Vagina (tissue), 2 donors: ENCODE results near the gene STPG2. TPM values are rescaled to one million over a fixed set of nuclear protein-coding genes. Genes with fewer than 3 reads are reported as not detected.

Experiments used
- DNase-seq, 2 donors: peaks; one replicate each; pipeline ENCODE4 v3.0.0-alpha.2; 2017; ENCODE audit errors: extremely low spot score in 2 of 2
- H3K27ac ChIP-seq: fragments of 200-600 bp; sonication (generic); one replicate; pipeline ENCODE4 v1.5.1; 2019
- H3K27me3 ChIP-seq: fragments of 200-600 bp; sonication (generic); one replicate; pipeline ENCODE4 v1.5.1; 2019
- H3K36me3 ChIP-seq, 2 donors: fragments of 200-600 bp; sonication (generic); one replicate each; pipeline ENCODE4 v1.5.1; 2017 to 2019
- H3K4me1 ChIP-seq: fragments of 200-600 bp; sonication (generic); one replicate; pipeline ENCODE4 v1.5.1; 2019
- H3K4me3 ChIP-seq, 2 donors: fragments of 200-600 bp; sonication (generic); 1 replicate in 1 of 2; 2 replicates in 1 of 2; pipeline ENCODE4 v1.5.1; 2016 to 2019
- H3K9me3 ChIP-seq: fragments of 200-600 bp; sonication (generic); one replicate; pipeline ENCODE4 v1.5.1; 2019
- POLR2A ChIP-seq, 2 donors: fragments of 450-650 bp; IDR thresholded peaks; one replicate each; pipeline ENCODE4 v1.6.1; 2017; ENCODE audit warnings: antibody characterized with exemption in 2 of 2, mild to moderate bottlenecking in 2 of 2, moderate library complexity in 2 of 2
- POLR2AphosphoS5 ChIP-seq, 2 donors: sonication (generic); formaldehyde crosslinking; IDR thresholded peaks; one replicate each; pipeline ENCODE4 v1.9.0; 2017; ENCODE audit warnings: antibody characterized with exemption in 2 of 2, mild to moderate bottlenecking in 2 of 2, low read depth in 1 of 2; ENCODE audit not compliant: insufficient read depth in 1 of 2
- intact Hi-C: fragments of 100-400 bp; cut with DNase I; formaldehyde crosslinking; loops from one replicate; pipeline ENCODE4 v1.15.1; 2023
- total RNA-seq: library from RNA; depleted of rRNA; stranded (reverse); fragments of >200 nt; gene quantifications from one replicate; pipeline ENCODE4 v1.2.3, GENCODE V29; 2016
- TF ChIP-seq, protein P1 (sequence below), 3 experiments: fragments of 450-650 bp in 2 of 3; fragments of 200-600 bp in 1 of 3; sonication (generic) in 1 of 3; IDR thresholded peaks; one replicate each; pipeline ENCODE4 v1.5.1; 2017 to 2019; ENCODE audit warnings: antibody characterized with exemption in 3 of 3, mild to moderate bottlenecking in 2 of 3, moderate library complexity in 2 of 3

STPG2 gene
- total RNA-seq, 1 donor from 2014 or later, result not detected

DNA sequence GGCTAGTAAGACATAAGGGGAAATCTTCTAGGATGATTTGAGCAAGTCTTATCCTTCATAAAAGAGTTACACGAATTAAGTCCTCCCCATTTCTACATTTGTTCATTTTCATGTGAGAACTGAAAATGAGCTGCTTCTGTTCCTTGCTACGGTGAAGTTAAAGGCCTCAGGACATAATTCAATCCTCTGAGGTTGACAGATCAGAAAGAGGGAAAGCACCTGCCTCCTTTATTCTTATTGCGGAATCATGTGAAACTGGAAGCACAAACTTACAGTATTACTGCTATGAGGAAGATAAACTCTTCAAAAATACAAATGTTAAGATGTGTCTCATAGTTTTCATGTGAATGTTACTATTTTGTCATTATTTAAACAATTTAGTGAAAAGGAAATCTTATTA, 395.3 kb downstream of the STPG2 start:
- no peak for TF ChIP-seq POLR2A (IDR thresholded peaks at IDR 0.05)
- TF ChIP-seq, protein P1, sequence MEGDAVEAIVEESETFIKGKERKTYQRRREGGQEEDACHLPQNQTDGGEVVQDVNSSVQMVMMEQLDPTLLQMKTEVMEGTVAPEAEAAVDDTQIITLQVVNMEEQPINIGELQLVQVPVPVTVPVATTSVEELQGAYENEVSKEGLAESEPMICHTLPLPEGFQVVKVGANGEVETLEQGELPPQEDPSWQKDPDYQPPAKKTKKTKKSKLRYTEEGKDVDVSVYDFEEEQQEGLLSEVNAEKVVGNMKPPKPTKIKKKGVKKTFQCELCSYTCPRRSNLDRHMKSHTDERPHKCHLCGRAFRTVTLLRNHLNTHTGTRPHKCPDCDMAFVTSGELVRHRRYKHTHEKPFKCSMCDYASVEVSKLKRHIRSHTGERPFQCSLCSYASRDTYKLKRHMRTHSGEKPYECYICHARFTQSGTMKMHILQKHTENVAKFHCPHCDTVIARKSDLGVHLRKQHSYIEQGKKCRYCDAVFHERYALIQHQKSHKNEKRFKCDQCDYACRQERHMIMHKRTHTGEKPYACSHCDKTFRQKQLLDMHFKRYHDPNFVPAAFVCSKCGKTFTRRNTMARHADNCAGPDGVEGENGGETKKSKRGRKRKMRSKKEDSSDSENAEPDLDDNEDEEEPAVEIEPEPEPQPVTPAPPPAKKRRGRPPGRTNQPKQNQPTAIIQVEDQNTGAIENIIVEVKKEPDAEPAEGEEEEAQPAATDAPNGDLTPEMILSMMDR (IDR thresholded peaks at IDR 0.05), result no peak
- TF ChIP-seq POLR2AphosphoS5 (IDR thresholded peaks at IDR 0.05; ENCODE audit: insufficient read depth in 1 of 2, low read depth in 1 of 2), result no peak
- Histone ChIP-seq H3K4me1 (no peaks in the 10 kb centered on the region), H3K36me3 (no peaks in the 10 kb centered on the region), H3K9me3 (no peaks in the 10 kb centered on the region), H3K27ac (no peak overlapping the region), H3K4me3 (no peak overlapping the region), H3K27me3 (no peaks in the 10 kb centered on the region)
- DNase-seq, result no peak
- intact Hi-C loops, result no loop called here

DNA sequence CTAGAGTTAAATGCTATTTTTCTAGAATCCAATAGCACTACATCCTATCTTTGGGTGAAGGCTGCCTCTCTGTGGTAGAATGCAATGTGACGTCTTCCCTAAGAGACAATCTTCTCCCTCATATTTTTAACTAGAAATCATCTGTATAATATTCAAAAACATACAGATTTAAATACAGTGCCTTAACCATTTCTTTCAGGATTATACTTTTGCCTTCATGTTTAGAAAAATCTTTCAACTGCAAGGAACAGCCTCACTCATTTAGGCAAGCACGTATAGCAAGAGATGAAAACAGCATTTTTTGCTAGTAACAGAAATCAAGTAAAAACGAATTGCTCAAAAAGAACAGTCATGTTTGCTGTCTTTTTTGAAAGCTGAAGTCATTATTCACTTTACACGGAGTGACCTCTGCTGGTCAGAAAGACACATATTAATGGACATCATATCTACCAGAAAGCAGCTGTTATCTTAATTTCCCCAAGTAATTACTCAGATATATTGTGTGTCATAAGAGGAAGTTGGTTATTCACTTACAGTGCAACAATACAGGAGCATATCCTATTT, 422.3 kb downstream of the STPG2 start:
- Histone ChIP-seq H3K4me1 (no peaks in the 10 kb centered on the region), H3K36me3 (no peaks in the 10 kb centered on the region), H3K27ac (no peak overlapping the region), H3K4me3 (no peak overlapping the region), H3K27me3 (no peaks in the 10 kb centered on the region), H3K9me3 (no peaks in the 10 kb centered on the region)
- TF ChIP-seq, protein P1 (IDR thresholded peaks at IDR 0.05), result no peak
- no peak for TF ChIP-seq POLR2A (IDR thresholded peaks at IDR 0.05)
- no peak for TF ChIP-seq POLR2AphosphoS5 (IDR thresholded peaks at IDR 0.05; ENCODE audit: insufficient read depth in 1 of 2, low read depth in 1 of 2)
- intact Hi-C loops, result no loop called here
- no peak for DNase-seq

DNA sequence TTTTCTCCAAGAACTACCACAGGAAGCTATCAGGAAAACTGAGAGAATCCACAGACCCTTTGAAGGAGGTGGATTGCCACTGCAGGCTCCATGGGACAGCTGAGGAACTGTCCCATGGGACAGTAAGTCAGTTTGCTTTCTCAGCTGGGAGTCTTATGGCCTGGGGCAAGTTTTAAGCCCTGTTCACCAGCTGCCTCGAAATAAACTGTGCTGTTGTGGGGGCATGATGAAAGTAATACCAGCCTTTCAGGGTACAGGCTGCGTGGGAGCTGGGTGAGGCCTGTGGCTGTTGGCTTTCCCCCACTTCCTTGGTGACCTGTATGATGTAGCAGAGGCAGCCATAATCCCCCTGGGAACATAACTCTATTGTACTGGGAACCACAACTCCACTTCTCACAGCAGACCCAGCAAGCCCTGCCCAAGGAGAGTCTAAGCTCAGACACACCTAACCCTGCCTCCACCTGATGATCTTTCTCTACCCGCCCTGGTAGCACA, 452.1 kb downstream of the STPG2 start:
- Histone ChIP-seq H3K36me3 (no peaks in the 10 kb centered on the region), H3K27ac (no peak overlapping the region), H3K27me3 (no peaks in the 10 kb centered on the region), H3K4me3 (no peak overlapping the region), H3K4me1 (no peaks in the 10 kb centered on the region), H3K9me3 (no peaks in the 10 kb centered on the region)
- intact Hi-C loops, result no loop called here
- TF ChIP-seq POLR2AphosphoS5 (IDR thresholded peaks at IDR 0.05; ENCODE audit: insufficient read depth in 1 of 2, low read depth in 1 of 2) (no peak), POLR2A (IDR thresholded peaks at IDR 0.05) (no peak)
- TF ChIP-seq, protein P1 (IDR thresholded peaks at IDR 0.05), result no peak
- no peak for DNase-seq

DNA sequence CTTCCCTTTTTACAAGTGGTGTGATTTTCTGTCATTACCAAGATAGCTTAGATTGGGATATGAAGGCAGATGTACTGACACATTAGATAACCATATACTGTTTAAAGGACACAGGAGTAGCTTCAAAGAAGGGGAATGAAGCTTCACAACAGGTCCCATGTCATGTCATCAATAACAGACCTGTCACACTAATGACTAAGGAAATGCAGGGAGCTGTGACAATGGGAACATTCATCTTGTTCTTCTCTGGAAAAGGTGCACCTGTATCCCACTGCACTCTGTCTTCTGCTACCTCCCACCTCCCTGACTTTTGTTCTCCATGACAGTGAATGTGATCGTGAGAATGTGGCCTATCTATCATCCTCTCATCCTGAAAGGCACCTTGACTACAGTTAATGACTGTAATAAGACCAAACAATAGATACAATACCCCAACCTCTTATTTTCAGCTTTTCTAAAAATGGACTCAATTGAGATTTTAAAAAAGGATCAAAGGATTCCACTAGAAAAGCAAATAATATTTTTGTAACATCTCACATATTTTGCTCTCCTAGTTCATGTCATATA, 472.5 kb downstream of the STPG2 start:
- Histone ChIP-seq H3K9me3 (no peaks in the 10 kb centered on the region), H3K27ac (no peak overlapping the region), H3K4me1 (no peaks in the 10 kb centered on the region), H3K4me3 (no peak overlapping the region), H3K36me3 (no peaks in the 10 kb centered on the region), H3K27me3 (no peaks in the 10 kb centered on the region)
- DNase-seq, result no peak
- no peak for TF ChIP-seq POLR2A (IDR thresholded peaks at IDR 0.05)
- TF ChIP-seq POLR2AphosphoS5 (IDR thresholded peaks at IDR 0.05; ENCODE audit: insufficient read depth in 1 of 2, low read depth in 1 of 2), result no peak
- TF ChIP-seq, protein P1 (IDR thresholded peaks at IDR 0.05), result no peak
- intact Hi-C loops, result no loop called here

DNA sequence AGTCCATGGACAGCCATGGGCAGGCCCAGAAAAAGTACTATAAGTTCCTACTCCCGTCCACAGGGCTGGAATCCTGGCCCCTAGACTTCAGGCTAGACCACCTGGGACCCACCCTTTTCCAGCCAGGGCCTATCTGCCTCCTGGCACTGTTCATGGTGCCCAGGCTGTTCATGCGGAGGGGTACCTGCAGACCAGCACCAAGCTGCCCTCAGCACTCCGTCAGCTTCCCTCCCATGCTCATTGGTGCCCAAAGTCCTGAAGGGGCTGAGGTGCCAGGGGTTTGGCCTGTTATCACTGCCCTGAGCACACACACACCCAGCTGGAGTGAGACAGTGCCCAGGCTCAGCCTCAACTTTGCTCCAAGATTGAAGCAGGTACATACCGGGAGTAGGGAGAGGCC, 477.7 kb downstream of the STPG2 start:
- DNase-seq, result no peak

More for the DNA sequence above, 477.7 kb downstream of the STPG2 start:
- intact Hi-C loops, result no loop called here
- H3K36me3 ChIP-seq, result no peaks in the 10 kb centered on the region
- H3K27me3 ChIP-seq, result no peaks in the 10 kb centered on the region
- H3K4me3 ChIP-seq, result no peak overlapping the region
- no peaks in the 10 kb centered on the region for H3K9me3 ChIP-seq
- TF ChIP-seq, protein P1 (IDR thresholded peaks at IDR 0.05), result no peak
- no peak for TF ChIP-seq POLR2A (IDR thresholded peaks at IDR 0.05)
- no peak for TF ChIP-seq POLR2AphosphoS5 (IDR thresholded peaks at IDR 0.05; ENCODE audit: insufficient read depth in 1 of 2, low read depth in 1 of 2)
- no peak overlapping the region for H3K27ac ChIP-seq
- no peaks in the 10 kb centered on the region for H3K4me1 ChIP-seq
